A549 treated with dexamethasone at 1 μM for 4 hours (cell line): ENCODE data around the gene UXS1. TPM values are rescaled to one million over a fixed set of nuclear protein-coding genes. Genes with fewer than 3 reads are reported as not detected.

Experiments used
- total RNA-seq: library from RNA; stranded (reverse); fragments of 200-300 nt; extraction: Qiagen RNA extraction; gene quantifications from 5 replicates; pipeline ENCODE4 v1.2.3, GENCODE V29; 2022

UXS1 gene
- total RNA-seq, result 50.0 to 54.3 TPM (median 52.4 TPM) in 5 replicates

DNA sequence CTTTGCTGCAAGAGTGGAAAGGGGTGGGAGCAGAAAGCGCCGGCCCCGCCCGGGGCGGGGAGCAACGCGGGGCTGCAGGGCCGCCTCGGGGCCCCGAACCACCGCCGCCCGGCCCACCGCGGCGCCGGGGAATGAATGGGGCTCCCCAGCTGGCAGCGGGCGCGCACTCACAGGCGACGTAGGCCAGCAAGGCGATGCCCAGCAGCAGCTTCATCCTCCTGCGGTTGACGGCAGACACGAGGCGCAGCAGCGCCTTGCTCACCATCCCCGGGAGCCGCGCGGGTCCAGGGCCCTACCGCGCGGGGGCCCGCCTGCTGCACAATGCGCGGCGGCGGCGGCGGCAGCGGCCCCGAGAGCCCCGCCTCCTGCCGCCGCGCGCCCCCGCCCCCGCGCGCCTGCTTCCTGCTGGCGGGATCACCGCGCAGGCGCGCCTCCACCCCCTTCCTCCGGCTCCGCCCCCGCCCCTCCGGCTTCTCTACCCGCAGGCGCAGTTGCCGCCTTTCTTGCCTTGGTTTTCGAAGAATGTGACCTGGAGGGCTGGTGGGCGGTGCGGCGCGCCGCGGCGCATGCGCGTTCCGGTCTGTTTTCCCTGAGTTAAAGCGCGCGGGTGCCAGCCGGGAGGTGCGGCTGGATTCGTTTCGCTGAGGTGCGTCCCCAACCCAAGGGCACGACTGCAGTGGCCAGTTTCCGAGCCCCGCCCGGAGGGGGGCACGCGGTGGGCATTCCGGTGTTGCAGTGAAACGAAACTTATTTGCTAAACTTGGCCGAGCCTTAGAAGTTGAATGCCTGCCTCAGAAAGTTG, at the start of gene UXS1:
Gene UXS1 (minus strand): TSS at position 325 of the 802 bp plus-strand sequence. CDS start 60 bp downstream, at position 265.

